B cell (primary cell): ENCODE data around the gene TACR2. TPM values are rescaled to one million over a fixed set of nuclear protein-coding genes. Genes with fewer than 3 reads are reported as not detected.

Experiments used
- ATAC-seq: fragments of 200-7000 bp; cut with Tn5 transposase; one replicate; pipeline ENCODE4 v1.10.0; 2021; ENCODE audit warnings: low read depth, mild to moderate bottlenecking, moderate number of reproducible peaks, moderate library complexity
- CTCF ChIA-PET: fragments of 350-600 bp; sonication (Branson Sonifier 250); formaldehyde crosslinking; loops from one replicate; lab custom pipeline; 2021; ENCODE audit warnings: antibody characterized with exemption, inconsistent platforms; lab: Charles Lee
- POLR2A ChIA-PET: fragments of 350-600 bp; sonication (Branson Sonifier 250); formaldehyde crosslinking; loops from one replicate; lab custom pipeline; 2021; ENCODE audit warnings: antibody characterized with exemption; lab: Charles Lee
- DNase-seq: peaks from one replicate; pipeline ENCODE4 v3.0.0; 2013
- H2AFZ ChIP-seq: 2 replicates; pipeline ENCODE4 v1.6.1; 2012; ENCODE audit warnings: mild to moderate bottlenecking, low read depth, low read length; ENCODE audit not compliant: insufficient read depth, poor library complexity, severe bottlenecking
- H3K27ac ChIP-seq, 2 donors: 1 replicate in 1 of 2; 2 replicates in 1 of 2; pipeline ENCODE4 v1.5.1; 2012 to 2013; ENCODE audit warnings: low read length in 2 of 2, mild to moderate bottlenecking in 2 of 2, moderate library complexity in 1 of 2
- H3K27me3 ChIP-seq, 4 experiments: fragments of 200-600 bp in 1 of 4; sonication (generic) in 1 of 4; replicated peaks in 1 of 4; 1 replicate in 2 of 4; 2 replicates in 2 of 4; pipeline versions ENCODE4 v1.6.1 to v1.7.0; 2013 to 2016; ENCODE audit warnings: low read length in 3 of 4, mild to moderate bottlenecking in 2 of 4, mixed read lengths in 1 of 4, moderate library complexity in 1 of 4; ENCODE audit not compliant: insufficient read depth in 4 of 4, control insufficient read depth in 3 of 4; ENCODE audit errors: control extremely low read depth in 1 of 4
- H3K36me3 ChIP-seq, 2 experiments: replicated peaks in 1 of 2; 1 replicate in 1 of 2; 2 replicates in 1 of 2; pipeline versions ENCODE4 v1.6.1 to v1.7.1; 2013; ENCODE audit warnings: low read length in 1 of 2; ENCODE audit not compliant: insufficient read depth in 2 of 2, control insufficient read depth in 1 of 2; ENCODE audit errors: control extremely low read depth in 1 of 2, extremely low read depth in 1 of 2
- H3K4me1 ChIP-seq, 2 donors: fragments of 200-600 bp in 1 of 2; sonication (generic) in 1 of 2; 1 replicate in 1 of 2; 2 replicates in 1 of 2; pipeline versions ENCODE4 v1.5.1 to v1.6.1; 2013 to 2017; ENCODE audit warnings: low read length in 2 of 2; ENCODE audit not compliant: control insufficient read depth in 2 of 2, insufficient read depth in 2 of 2
- H3K4me2 ChIP-seq: replicated peaks from 2 replicates; pipeline ENCODE3; 2012; ENCODE audit warnings: mild to moderate bottlenecking, low read depth, low read length; ENCODE audit not compliant: poor library complexity, severe bottlenecking
- H3K4me3 ChIP-seq, 5 experiments: fragments of 200-600 bp in 1 of 5; sonication (generic) in 1 of 5; 1 replicate in 3 of 5; 2 replicates in 2 of 5; pipeline versions ENCODE4 v1.5.1 to v1.7.0; 2011 to 2016; ENCODE audit warnings: low read length in 4 of 5, mild to moderate bottlenecking in 4 of 5, low read depth in 2 of 5, control low read depth in 1 of 5, moderate library complexity in 1 of 5; ENCODE audit not compliant: insufficient read depth in 1 of 5; ENCODE audit errors: control extremely low read depth in 1 of 5, extremely low read depth in 1 of 5
- H3K79me2 ChIP-seq: fragments of 200-600 bp; sonication (generic); one replicate; pipeline ENCODE4 v1.6.0; 2016; ENCODE audit warnings: low read length; ENCODE audit not compliant: control insufficient read depth, insufficient read depth
- H3K9ac ChIP-seq: fragments of 200-600 bp; sonication (generic); 2 replicates; pipeline ENCODE4 v1.6.1; 2017; ENCODE audit warnings: mild to moderate bottlenecking, low read length, moderate library complexity
- H3K9me3 ChIP-seq, 3 donors: one replicate each; pipeline versions ENCODE4 v1.6.1 to v1.7.1; 2013; ENCODE audit warnings: low read length in 2 of 3; ENCODE audit not compliant: control insufficient read depth in 2 of 3, insufficient read depth in 1 of 3; ENCODE audit errors: control extremely low read depth in 1 of 3
- H4K20me1 ChIP-seq: 2 replicates; pipeline ENCODE4 v1.6.0; 2012; ENCODE audit warnings: mild to moderate bottlenecking, low read length; ENCODE audit not compliant: insufficient read depth, control insufficient read depth, poor library complexity, severe bottlenecking
- H3K27ac Mint-ChIP-seq: one replicate; pipeline ENCODE4 v1.8.0; 2021; ENCODE audit warnings: mixed read lengths
- H3K27me3 Mint-ChIP-seq: one replicate; pipeline ENCODE4 v1.8.0; 2021; ENCODE audit warnings: mixed read lengths
- H3K4me1 Mint-ChIP-seq: one replicate; pipeline ENCODE4 v1.8.0; 2021; ENCODE audit warnings: mixed read lengths
- H3K4me3 Mint-ChIP-seq: one replicate; pipeline ENCODE4 v1.8.0; 2021; ENCODE audit warnings: mixed read lengths
- H3K9me3 Mint-ChIP-seq: one replicate; pipeline ENCODE4 v1.8.0; 2022; ENCODE audit warnings: mixed read lengths; ENCODE audit not compliant: insufficient read depth
- CTCF ChIP-seq: fragments of 200-600 bp; IDR thresholded peaks from one replicate; pipeline ENCODE4 v1.8.0; 2022; ENCODE audit warnings: antibody characterized with exemption, mild to moderate bottlenecking
- EZH2 ChIP-seq: IDR thresholded peaks from 2 replicates; pipeline ENCODE4 v1.6.1; 2012; ENCODE audit warnings: borderline replicate concordance, low read depth, mild to moderate bottlenecking, moderate library complexity, low read length; ENCODE audit not compliant: insufficient read depth, poor library complexity, severe bottlenecking
- WGBS: methylation state at CpG from one replicate; pipeline ENCODE4 v1.1.5; 2013; ENCODE audit warnings: missing lambda C conversion rate; ENCODE audit not compliant: insufficient coverage; 5-methylcytosine and 5-hydroxymethylcytosine counted together
- intact Hi-C: fragments of 100-400 bp; cut with micrococcal nuclease; formaldehyde crosslinking; loops from one replicate; pipeline ENCODE4 v1.10.0; 2022
- polyA plus RNA-seq: library from polyadenylated mRNA; depleted of rRNA; stranded (reverse); fragments of >200 nt; gene quantifications from 2 replicates; pipeline ENCODE4 v1.2.3, GENCODE V29; 2012
- total RNA-seq, 2 donors: library from RNA; stranded (reverse); fragments of 120-200 nt in 1 of 2; gene quantifications; 1 replicate in 1 of 2; 2 replicates in 1 of 2; pipeline versions ENCODE4 v1.2.3 to v1.2.4, GENCODE V29; 2013 to 2022

Gene TACR2
- total and polyA plus RNA-seq, 2 donors (not counting 1 experiment from before 2014, with no cell fraction given): 0.18 TPM; not detected in 1

GRCh38 chr10:69434926-69435325 is 18.2 kb upstream of the TACR2 start:
- no peak overlapping the region for H2AFZ ChIP-seq
- TF ChIP-seq EZH2: no peak
- no peak for TF ChIP-seq CTCF
- ChIA-PET POLR2A (no interaction called here), CTCF (no interaction called here)
- no peaks in the 10 kb centered on the region for H4K20me1 ChIP-seq
- Mint-ChIP-seq H3K4me3 (no peak overlapping the region), H3K27me3 (peaks cover 25% of the 10 kb centered on the region), H3K4me1 (no peaks in the 10 kb centered on the region), H3K9me3 (no peaks in the 10 kb centered on the region), H3K27ac (no peak overlapping the region)
- no peak for DNase-seq
- no peaks in the 10 kb centered on the region for H3K79me2 ChIP-seq
- H3K9ac ChIP-seq: no peak overlapping the region
- intact Hi-C loops: no loop called here
- WGBS: 95% methylated on average over 11 of the region's 11 CpGs
- no peak overlapping the region for H3K4me2 ChIP-seq
- H3K4me3 ChIP-seq: no peak overlapping the region
- peaks cover 0 to 11% (median 0%) of the 10 kb centered on the region in 4 experiments for H3K27me3 ChIP-seq
- no peak for ATAC-seq
- no peak overlapping the region for H3K27ac ChIP-seq
- H3K9me3 ChIP-seq: peaks cover 0 to 5% (median 0%) of the 10 kb centered on the region in 3 donors
- no peaks in the 10 kb centered on the region for H3K4me1 ChIP-seq
- no peaks in the 10 kb centered on the region for H3K36me3 ChIP-seq

- no peak overlapping the region for H3K4me2 ChIP-seq
- no peak overlapping the region for H3K4me3 ChIP-seq
- H3K36me3 ChIP-seq: no peaks in the 10 kb centered on the region
- H2AFZ ChIP-seq: no peak overlapping the region
- TF ChIP-seq EZH2: no peak
- no peak for TF ChIP-seq CTCF
- no peak overlapping the region for H3K9ac ChIP-seq
- no CpG with 5 or more reads among the region's 2 CpGs for WGBS
- no peak overlapping the region for H3K27ac Mint-ChIP-seq
- H3K4me3 Mint-ChIP-seq: no peak overlapping the region
- H3K27me3 ChIP-seq: peaks cover 0 to 11% (median 0%) of the 10 kb centered on the region in 4 experiments
- H3K9me3 Mint-ChIP-seq: no peaks in the 10 kb centered on the region
- CTCF ChIA-PET: no interaction called here
- DNase-seq (no peak), ATAC-seq (no peak)
- no peaks in the 10 kb centered on the region for H3K79me2 ChIP-seq
- POLR2A ChIA-PET: no interaction called here
- H3K27me3 Mint-ChIP-seq: peaks cover 25% of the 10 kb centered on the region
- no peaks in the 10 kb centered on the region for H4K20me1 ChIP-seq
- peaks cover 0 to 5% (median 0%) of the 10 kb centered on the region in 3 donors for H3K9me3 ChIP-seq
- no peak overlapping the region for H3K27ac ChIP-seq
- intact Hi-C loops: no loop called here
- H3K4me1 Mint-ChIP-seq: no peaks in the 10 kb centered on the region
- no peaks in the 10 kb centered on the region for H3K4me1 ChIP-seq
Measured at GRCh38 chr10:69434169-69434568, 17.5 kb upstream of the TACR2 start.
